Panc1 (cell line): ENCODE data around the gene ICE2. TPM values are rescaled to one million over a fixed set of nuclear protein-coding genes. Genes with fewer than 3 reads are reported as not detected.

Experiments used
- ATAC-seq: fragments of 200-7000 bp; cut with Tn5 transposase; 2 replicates; pipeline ENCODE4 v1.9.1; 2020; ENCODE audit warnings: mild to moderate bottlenecking, moderate library complexity
- BruUV-seq: library from RNA; stranded (reverse); fragments of 400-500 nt; replicated peaks from 2 replicates; lab custom pipeline; 2021; lab: Mats Ljungman, UMichigan
- CTCF ChIA-PET: fragments of 300-600 bp; sonication (Branson Sonifier 250); formaldehyde crosslinking; loops from one replicate; lab custom pipeline; 2022; ENCODE audit warnings: antibody characterized with exemption; lab: Charles Lee
- POLR2A ChIA-PET: fragments of 300-600 bp; sonication (Branson Sonifier 250); formaldehyde crosslinking; loops from one replicate; lab custom pipeline; 2022; ENCODE audit warnings: antibody characterized with exemption; lab: Charles Lee
- DNase-seq: peaks from one replicate; pipeline ENCODE4 v3.0.0-alpha.2; 2010; ENCODE audit warnings: low read depth, low spot score
- H3K27ac ChIP-seq: 2 replicates; pipeline ENCODE4 v1.5.1; 2011; ENCODE audit warnings: mild to moderate bottlenecking, low read length, inconsistent platforms
- H3K27me3 ChIP-seq: fragments of 200-500 bp; sonication (Bioruptor generic); 2 replicates; pipeline ENCODE4 v1.6.0; 2014; ENCODE audit warnings: low read length, inconsistent platforms; ENCODE audit not compliant: control insufficient read depth, insufficient read depth
- H3K36me3 ChIP-seq: fragments of 200-500 bp; sonication (Bioruptor generic); 2 replicates; pipeline ENCODE4 v1.5.1; 2014; ENCODE audit warnings: inconsistent platforms, mild to moderate bottlenecking, low read length, moderate library complexity; ENCODE audit not compliant: control insufficient read depth, insufficient read depth
- H3K4me1 ChIP-seq: 2 replicates; pipeline ENCODE4 v1.5.1; 2011; ENCODE audit warnings: inconsistent platforms, mild to moderate bottlenecking, low read length, moderate library complexity; ENCODE audit not compliant: control insufficient read depth, insufficient read depth
- H3K4me3 ChIP-seq, 2 experiments: 2 replicates each; pipeline ENCODE4 v1.5.1; 2011 to 2012; ENCODE audit warnings: low read depth in 2 of 2, low read length in 2 of 2, mild to moderate bottlenecking in 2 of 2, inconsistent platforms in 1 of 2, moderate library complexity in 1 of 2
- H3K9me3 ChIP-seq: fragments of 200-500 bp; sonication (Bioruptor generic); 2 replicates; pipeline ENCODE4 v1.5.1; 2014; ENCODE audit warnings: low read depth, mild to moderate bottlenecking, inconsistent platforms, low read length, moderate library complexity; ENCODE audit not compliant: control insufficient read depth, insufficient read depth
- POLR2AphosphoS5 ChIP-seq: IDR thresholded peaks from 2 replicates; pipeline ENCODE4 v1.6.1; 2012; ENCODE audit warnings: mild to moderate bottlenecking, low read depth, low read length, moderate library complexity
- SIN3A ChIP-seq: IDR thresholded peaks from 2 replicates; pipeline ENCODE4 v1.6.1; 2012; ENCODE audit warnings: low read depth, mild to moderate bottlenecking, low read length, moderate library complexity, borderline replicate concordance; ENCODE audit not compliant: insufficient read depth
- TCF7L2 ChIP-seq: IDR thresholded peaks from 2 replicates; pipeline ENCODE4 v1.6.1; 2011; ENCODE audit warnings: mild to moderate bottlenecking, low read depth, low read length, inconsistent platforms
- in situ Hi-C: cut with HindIII; loops from 2 replicates; pipeline ENCODE4 v1.10.0; 2016; ENCODE audit warnings: low sequenced_read_pairs, low pct_unique_long_range_greater_than_20kb
- intact Hi-C: fragments of 100-400 bp; cut with micrococcal nuclease; formaldehyde crosslinking; loops from one replicate; pipeline ENCODE4 v1.10.0; 2022; ENCODE audit not compliant: unreplicated experiment
- total RNA-seq: library from RNA; stranded (reverse); gene quantifications from one replicate; pipeline ENCODE4 v1.2.1, GENCODE V29; 2021; ENCODE audit not compliant: unreplicated experiment
- TF ChIP-seq, protein P1 (sequence below), 2 experiments: IDR thresholded peaks; 2 replicates each; pipeline ENCODE4 v1.6.1; 2011 to 2012; ENCODE audit warnings: low read depth in 2 of 2, control low read depth in 1 of 2, low read length in 1 of 2, mild to moderate bottlenecking in 1 of 2, moderate library complexity in 1 of 2; ENCODE audit not compliant: insufficient read depth in 1 of 2
- TF ChIP-seq, protein P2 (sequence below): fragments of 450-650 bp; IDR thresholded peaks from 2 replicates; pipeline ENCODE4 v1.5.1; 2017; ENCODE audit warnings: mild to moderate bottlenecking

ICE2 gene
- total RNA-seq, 1 experiment from 2014 or later, result 66.2 TPM

DNA sequence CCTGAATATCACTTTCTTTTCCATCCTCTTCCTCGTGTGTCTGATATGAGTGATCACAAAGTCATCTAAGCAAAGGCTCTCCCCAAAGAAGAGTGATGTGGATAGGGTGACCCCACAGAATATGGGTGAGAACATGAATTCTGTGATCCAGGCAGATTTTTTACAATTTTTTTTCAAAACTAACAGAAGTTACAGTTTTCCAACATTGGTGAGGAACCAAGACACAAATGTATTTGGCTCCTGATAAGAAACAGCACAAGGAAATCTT is 108.1 kb downstream of the ICE2 start:
- DNase-seq, result no peak
- peaks cover 8% of the 10 kb centered on the region; the same call in 1 of the 2 replicates for H3K36me3 ChIP-seq
- in situ Hi-C loops (no loop called here), intact Hi-C loops (no loop called here)
- H3K4me3 ChIP-seq, result no peak overlapping the region
- ChIA-PET POLR2A (no interaction called here), CTCF (no interaction called here)
- BruUV-seq, result no TSS peak
- TF ChIP-seq, protein P1, sequence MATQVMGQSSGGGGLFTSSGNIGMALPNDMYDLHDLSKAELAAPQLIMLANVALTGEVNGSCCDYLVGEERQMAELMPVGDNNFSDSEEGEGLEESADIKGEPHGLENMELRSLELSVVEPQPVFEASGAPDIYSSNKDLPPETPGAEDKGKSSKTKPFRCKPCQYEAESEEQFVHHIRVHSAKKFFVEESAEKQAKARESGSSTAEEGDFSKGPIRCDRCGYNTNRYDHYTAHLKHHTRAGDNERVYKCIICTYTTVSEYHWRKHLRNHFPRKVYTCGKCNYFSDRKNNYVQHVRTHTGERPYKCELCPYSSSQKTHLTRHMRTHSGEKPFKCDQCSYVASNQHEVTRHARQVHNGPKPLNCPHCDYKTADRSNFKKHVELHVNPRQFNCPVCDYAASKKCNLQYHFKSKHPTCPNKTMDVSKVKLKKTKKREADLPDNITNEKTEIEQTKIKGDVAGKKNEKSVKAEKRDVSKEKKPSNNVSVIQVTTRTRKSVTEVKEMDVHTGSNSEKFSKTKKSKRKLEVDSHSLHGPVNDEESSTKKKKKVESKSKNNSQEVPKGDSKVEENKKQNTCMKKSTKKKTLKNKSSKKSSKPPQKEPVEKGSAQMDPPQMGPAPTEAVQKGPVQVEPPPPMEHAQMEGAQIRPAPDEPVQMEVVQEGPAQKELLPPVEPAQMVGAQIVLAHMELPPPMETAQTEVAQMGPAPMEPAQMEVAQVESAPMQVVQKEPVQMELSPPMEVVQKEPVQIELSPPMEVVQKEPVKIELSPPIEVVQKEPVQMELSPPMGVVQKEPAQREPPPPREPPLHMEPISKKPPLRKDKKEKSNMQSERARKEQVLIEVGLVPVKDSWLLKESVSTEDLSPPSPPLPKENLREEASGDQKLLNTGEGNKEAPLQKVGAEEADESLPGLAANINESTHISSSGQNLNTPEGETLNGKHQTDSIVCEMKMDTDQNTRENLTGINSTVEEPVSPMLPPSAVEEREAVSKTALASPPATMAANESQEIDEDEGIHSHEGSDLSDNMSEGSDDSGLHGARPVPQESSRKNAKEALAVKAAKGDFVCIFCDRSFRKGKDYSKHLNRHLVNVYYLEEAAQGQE (IDR thresholded peaks at IDR 0.05; ENCODE audit: insufficient read depth in 1 of 2, low read depth in 2 of 2, low read length in 1 of 2), result no peak
- TF ChIP-seq SIN3A (no peak), TCF7L2 (no peak), POLR2AphosphoS5 (no peak)
- TF ChIP-seq, protein P2, sequence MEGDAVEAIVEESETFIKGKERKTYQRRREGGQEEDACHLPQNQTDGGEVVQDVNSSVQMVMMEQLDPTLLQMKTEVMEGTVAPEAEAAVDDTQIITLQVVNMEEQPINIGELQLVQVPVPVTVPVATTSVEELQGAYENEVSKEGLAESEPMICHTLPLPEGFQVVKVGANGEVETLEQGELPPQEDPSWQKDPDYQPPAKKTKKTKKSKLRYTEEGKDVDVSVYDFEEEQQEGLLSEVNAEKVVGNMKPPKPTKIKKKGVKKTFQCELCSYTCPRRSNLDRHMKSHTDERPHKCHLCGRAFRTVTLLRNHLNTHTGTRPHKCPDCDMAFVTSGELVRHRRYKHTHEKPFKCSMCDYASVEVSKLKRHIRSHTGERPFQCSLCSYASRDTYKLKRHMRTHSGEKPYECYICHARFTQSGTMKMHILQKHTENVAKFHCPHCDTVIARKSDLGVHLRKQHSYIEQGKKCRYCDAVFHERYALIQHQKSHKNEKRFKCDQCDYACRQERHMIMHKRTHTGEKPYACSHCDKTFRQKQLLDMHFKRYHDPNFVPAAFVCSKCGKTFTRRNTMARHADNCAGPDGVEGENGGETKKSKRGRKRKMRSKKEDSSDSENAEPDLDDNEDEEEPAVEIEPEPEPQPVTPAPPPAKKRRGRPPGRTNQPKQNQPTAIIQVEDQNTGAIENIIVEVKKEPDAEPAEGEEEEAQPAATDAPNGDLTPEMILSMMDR, result no peak
- no peaks in the 10 kb centered on the region for H3K27me3 ChIP-seq
- H3K9me3 ChIP-seq, result no peaks in the 10 kb centered on the region
- H3K4me1 ChIP-seq, result peaks cover 77% of the 10 kb centered on the region
- no peak for ATAC-seq
- H3K27ac ChIP-seq, result peak overlapping the region; percentile 100

DNA sequence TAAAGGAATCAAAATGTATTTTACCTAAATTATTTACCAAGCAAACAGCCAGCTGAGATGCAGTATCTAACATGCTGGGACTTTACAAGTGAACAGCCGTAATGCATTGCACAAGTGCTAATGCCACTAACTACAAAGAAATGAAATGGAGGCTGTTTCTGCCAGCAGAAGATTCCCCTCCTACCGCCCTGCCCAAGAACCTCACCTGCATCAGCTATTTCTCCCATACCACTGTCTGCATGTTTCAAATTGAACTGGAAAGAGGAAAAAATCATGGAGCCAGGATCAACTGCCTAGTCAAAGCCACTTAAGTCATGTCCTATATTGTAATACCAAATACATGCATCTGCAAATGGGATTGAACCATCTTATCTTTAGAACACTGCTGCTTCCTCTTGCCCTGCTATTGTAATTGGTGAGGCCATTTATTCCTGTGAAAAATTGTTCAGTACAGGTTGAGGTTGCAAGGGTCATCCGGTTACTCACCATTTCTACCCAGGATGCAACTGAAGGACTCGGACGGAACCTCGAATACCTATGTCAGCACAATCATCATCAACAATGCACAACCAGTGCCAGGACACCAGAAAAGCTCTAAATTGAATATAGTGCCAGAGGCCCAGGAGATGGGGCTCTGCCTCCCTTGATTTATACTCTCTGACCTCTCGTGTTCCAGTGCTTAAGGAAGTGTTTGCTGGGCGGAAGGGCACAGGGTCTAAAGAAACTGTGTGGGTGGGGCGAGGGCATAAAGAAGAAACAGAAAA is 108.7 kb downstream of the ICE2 start:
- Histone ChIP-seq H3K4me1 (peaks cover 74% of the 10 kb centered on the region), H3K27me3 (no peaks in the 10 kb centered on the region), H3K9me3 (no peaks in the 10 kb centered on the region), H3K4me3 (peak overlapping the region in 1 of 2 experiments; percentile 7; a peak in 2 of 4 replicates), H3K27ac (peak overlapping the region; percentile 100), H3K36me3 (peaks cover 6% of the 10 kb centered on the region)
- ChIA-PET POLR2A (interaction anchor here (1.6 kb wide), 1 partner anchor 23 kb away, joined by 4 read pairs; no protein-coding TSS in a partner anchor), CTCF (no interaction called here)
- DNase-seq (no peak), ATAC-seq (no peak)
- TF ChIP-seq, protein P2, result no peak
- TF ChIP-seq POLR2AphosphoS5 (no peak; the same call in 1 of the 2 replicates), TCF7L2 (no peak), SIN3A (no peak)
- TF ChIP-seq, protein P1 (IDR thresholded peaks at IDR 0.05; ENCODE audit: insufficient read depth in 1 of 2, low read depth in 2 of 2, low read length in 1 of 2), result no peak
- intact Hi-C loops (no loop called here), in situ Hi-C loops (no loop called here)
- no TSS peak for BruUV-seq
